ENCODE results near the gene ATP6V1E1.

DNA sequence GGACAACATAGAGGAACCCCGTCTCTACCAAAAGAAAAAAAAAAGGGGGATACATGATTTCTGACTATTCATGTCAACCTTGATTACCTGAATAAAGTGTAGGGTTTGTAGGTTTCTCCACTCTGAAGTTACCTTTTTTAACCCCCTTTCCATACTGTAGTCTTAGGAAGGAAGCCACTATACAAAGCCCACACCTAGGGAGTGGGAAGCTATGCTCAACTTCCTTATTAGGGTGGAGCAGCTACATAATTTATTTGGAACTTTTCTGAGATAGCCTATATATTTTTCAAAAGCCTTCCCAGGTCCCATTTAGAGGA lies 582 bp upstream of the ATP6V1E1 start:
- TF ChIP-seq CTCF (IDR thresholded peaks at IDR 0.05) = no peak
- no peak for TF ChIP-seq EP300 (IDR thresholded peaks at IDR 0.05)
- TF ChIP-seq POLR2A (IDR thresholded peaks at IDR 0.05; ENCODE audit: low read depth) = no peak
- no peak for TF ChIP-seq POLR2AphosphoS5 (IDR thresholded peaks at IDR 0.05)

Data from esophagus muscularis mucosa (tissue), 4 donors.